Measurements from ENCODE around the gene CA7. TPM values are rescaled to one million over a fixed set of nuclear protein-coding genes. Genes with fewer than 3 reads are reported as not detected.

Gene CA7
- total RNA-seq, 1 donor from 2014 or later: not detected

DNA sequence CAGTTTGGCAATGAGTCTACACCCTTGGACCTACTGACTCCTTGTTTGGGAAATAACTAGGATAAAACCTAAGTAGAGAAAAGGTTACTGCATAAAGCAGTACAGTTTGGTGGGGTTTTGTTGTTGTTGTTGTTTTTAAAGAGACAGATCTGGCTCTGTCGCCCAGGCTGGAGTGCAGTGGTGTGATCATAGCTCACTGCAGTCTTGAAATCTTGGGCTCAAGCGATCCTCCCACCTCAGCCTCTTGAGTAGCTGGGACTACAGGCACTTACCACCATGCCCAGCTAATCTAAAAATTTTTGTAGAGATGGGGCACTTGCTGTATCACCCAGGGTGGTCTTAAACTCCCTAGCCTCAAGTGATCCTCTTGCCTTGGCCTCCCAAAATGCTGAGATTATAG is 37.3 kb downstream of the CA7 start:
- Histone ChIP-seq H3K27me3 (ENCODE audit: low read depth) (no peaks in the 10 kb centered on the region), H3K9me3 (replicated peaks) (no peaks in the 10 kb centered on the region), H3K4me1 (peaks cover 20% of the 10 kb centered on the region), H3K27ac (replicated peaks) (no peak overlapping the region), H3K36me3 (peaks cover 20% of the 10 kb centered on the region), H3K4me3 (peak overlapping the region; percentile 86)
- TF ChIP-seq, protein P1, sequence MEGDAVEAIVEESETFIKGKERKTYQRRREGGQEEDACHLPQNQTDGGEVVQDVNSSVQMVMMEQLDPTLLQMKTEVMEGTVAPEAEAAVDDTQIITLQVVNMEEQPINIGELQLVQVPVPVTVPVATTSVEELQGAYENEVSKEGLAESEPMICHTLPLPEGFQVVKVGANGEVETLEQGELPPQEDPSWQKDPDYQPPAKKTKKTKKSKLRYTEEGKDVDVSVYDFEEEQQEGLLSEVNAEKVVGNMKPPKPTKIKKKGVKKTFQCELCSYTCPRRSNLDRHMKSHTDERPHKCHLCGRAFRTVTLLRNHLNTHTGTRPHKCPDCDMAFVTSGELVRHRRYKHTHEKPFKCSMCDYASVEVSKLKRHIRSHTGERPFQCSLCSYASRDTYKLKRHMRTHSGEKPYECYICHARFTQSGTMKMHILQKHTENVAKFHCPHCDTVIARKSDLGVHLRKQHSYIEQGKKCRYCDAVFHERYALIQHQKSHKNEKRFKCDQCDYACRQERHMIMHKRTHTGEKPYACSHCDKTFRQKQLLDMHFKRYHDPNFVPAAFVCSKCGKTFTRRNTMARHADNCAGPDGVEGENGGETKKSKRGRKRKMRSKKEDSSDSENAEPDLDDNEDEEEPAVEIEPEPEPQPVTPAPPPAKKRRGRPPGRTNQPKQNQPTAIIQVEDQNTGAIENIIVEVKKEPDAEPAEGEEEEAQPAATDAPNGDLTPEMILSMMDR (IDR thresholded peaks at IDR 0.05; ENCODE audit: borderline replicate concordance): no peak
- DNase-seq: no peak
- intact Hi-C loops (cut with micrococcal nuclease): no loop called here

DNA sequence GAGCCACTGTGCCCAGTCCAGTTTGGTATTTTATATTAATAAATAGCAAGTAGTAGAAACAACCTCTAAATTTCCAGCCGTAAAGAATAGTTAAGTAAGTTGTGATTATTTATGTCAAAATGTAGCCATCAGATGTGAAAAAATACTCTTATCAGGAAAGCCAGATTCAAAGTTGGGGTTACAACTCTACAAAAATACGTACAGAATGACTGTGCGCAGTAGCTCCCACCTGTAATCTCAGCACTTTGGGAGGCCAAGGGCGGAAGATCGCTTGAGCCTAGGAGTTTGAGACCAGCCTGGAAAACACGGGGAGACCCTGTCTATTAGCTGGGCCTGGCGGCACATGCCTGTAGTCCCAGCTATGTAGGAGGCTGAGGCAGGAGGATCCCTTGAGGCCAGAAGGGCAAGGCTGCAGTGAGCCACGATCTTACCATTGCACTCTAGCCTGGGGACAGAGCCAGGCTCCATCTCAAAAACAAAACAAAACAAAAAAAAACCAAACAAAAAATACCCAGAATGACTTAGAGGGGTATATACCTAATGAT is 37.8 kb downstream of the CA7 start:
- H3K36me3 ChIP-seq: peaks cover 20% of the 10 kb centered on the region
- TF ChIP-seq, protein P1 (IDR thresholded peaks at IDR 0.05; ENCODE audit: borderline replicate concordance): no peak
- no peak overlapping the region for H3K27ac ChIP-seq (replicated peaks)
- no peak for DNase-seq
- no peak overlapping the region for H3K4me3 ChIP-seq
- H3K9me3 ChIP-seq (replicated peaks): no peaks in the 10 kb centered on the region
- intact Hi-C loops (cut with micrococcal nuclease): no loop called here
- peaks cover 20% of the 10 kb centered on the region for H3K4me1 ChIP-seq
- H3K27me3 ChIP-seq (ENCODE audit: low read depth): no peaks in the 10 kb centered on the region

DNA sequence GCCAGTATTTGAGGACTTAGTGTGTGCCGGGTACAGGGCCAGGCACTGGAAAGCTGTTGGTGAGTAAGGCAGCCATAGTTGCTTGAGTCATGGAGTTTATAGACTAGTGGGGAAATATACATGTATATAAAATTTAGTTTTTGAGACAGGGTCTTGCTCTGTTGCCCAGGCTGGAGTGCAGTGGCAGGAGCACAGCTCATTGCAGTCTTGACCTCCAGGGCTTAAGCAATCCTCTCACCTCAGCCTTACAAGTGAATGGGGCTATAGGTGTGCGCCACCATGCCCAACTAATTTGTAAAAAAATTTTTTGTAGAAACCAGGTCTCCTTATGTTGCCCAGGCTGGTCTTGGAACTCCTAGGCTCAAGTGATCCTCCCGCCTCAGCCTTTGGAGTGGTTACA is 38.5 kb downstream of the CA7 start:
- peaks cover 20% of the 10 kb centered on the region for H3K4me1 ChIP-seq
- TF ChIP-seq, protein P1 (IDR thresholded peaks at IDR 0.05; ENCODE audit: borderline replicate concordance): no peak
- no peaks in the 10 kb centered on the region for H3K27me3 ChIP-seq (ENCODE audit: low read depth)
- intact Hi-C loops (cut with micrococcal nuclease): no loop called here
- H3K27ac ChIP-seq (replicated peaks): no peak overlapping the region
- H3K36me3 ChIP-seq: peaks cover 20% of the 10 kb centered on the region
- no peak for DNase-seq
- H3K9me3 ChIP-seq (replicated peaks): no peaks in the 10 kb centered on the region
- no peak overlapping the region for H3K4me3 ChIP-seq

DNA sequence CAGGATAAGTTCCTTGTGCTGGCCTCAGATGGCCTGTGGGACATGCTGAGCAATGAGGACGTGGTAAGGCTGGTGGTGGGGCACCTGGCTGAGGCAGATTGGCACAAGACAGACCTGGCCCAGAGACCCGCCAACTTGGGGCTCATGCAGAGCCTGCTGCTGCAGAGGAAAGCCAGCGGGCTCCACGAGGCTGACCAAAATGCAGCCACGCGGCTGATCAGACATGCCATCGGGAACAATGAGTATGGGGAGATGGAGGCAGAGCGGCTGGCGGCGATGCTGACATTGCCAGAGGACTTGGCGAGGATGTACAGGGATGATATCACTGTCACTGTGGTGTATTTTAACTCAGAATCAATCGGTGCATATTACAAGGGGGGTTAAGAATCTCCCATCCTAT is 41.3 kb downstream of the CA7 start:
- Histone ChIP-seq H3K9me3 (replicated peaks) (no peaks in the 10 kb centered on the region), H3K4me1 (peaks cover 13% of the 10 kb centered on the region), H3K4me3 (no peak overlapping the region), H3K36me3 (peaks cover 20% of the 10 kb centered on the region), H3K27me3 (ENCODE audit: low read depth) (no peaks in the 10 kb centered on the region), H3K27ac (replicated peaks) (no peak overlapping the region)
- TF ChIP-seq, protein P1 (IDR thresholded peaks at IDR 0.05; ENCODE audit: borderline replicate concordance): no peak
- intact Hi-C loops (cut with micrococcal nuclease): no loop called here
- no peak for DNase-seq

DNA sequence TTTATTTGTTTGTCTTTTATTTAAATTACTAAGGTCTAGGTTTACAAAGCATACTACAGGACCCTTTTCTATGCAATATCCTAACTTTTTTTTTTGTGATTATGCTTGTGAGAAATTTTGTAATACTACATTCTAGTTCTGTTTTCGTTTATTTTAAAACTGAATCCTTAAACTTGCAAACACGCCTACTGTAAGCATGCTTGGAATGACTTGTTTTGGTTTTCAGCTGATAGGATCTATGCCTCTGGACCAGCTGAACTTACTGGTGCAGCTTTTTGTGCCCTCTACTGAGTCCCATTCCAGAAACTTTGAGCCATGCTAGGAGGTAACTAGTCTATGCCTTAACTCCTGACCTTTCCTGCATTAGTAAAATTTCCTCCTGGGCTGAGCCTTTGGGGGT is 42.1 kb downstream of the CA7 start:
- DNase-seq: no peak
- no peak overlapping the region for H3K27ac ChIP-seq (replicated peaks)
- no peak overlapping the region for H3K4me3 ChIP-seq
- peaks cover 5% of the 10 kb centered on the region for H3K4me1 ChIP-seq
- intact Hi-C loops (cut with micrococcal nuclease): no loop called here
- H3K27me3 ChIP-seq (ENCODE audit: low read depth): no peaks in the 10 kb centered on the region
- H3K9me3 ChIP-seq (replicated peaks): no peaks in the 10 kb centered on the region
- TF ChIP-seq, protein P1 (IDR thresholded peaks at IDR 0.05; ENCODE audit: borderline replicate concordance): no peak
- H3K36me3 ChIP-seq: peaks cover 20% of the 10 kb centered on the region
